GM12864 (cell line): ENCODE results near the gene TLX1.

ENCODE experiments used
- DNase-seq: peaks from one replicate; pipeline ENCODE4 v3.0.0-alpha.2; 2011; ENCODE audit warnings: low read depth
- H3K4me3 ChIP-seq: 2 replicates; pipeline ENCODE4 v1.5.1; 2011; ENCODE audit warnings: mild to moderate bottlenecking, low read depth, low read length, control low read depth
- CTCF ChIP-seq: IDR thresholded peaks from 2 replicates; pipeline ENCODE4 v1.5.1; 2011; ENCODE audit warnings: low read depth, mild to moderate bottlenecking, moderate library complexity, low read length, control low read depth, inconsistent platforms; ENCODE audit errors: missing control alignments

The TLX1 gene

GRCh38 chr10:101155896-101156295 lies 24.8 kb downstream of the TLX1 start:
- TF ChIP-seq CTCF, result no peak

GRCh38 chr10:101157756-101158458 lies 26.8 kb downstream of the TLX1 start:
- DNase-seq, result no peak
- H3K4me3 ChIP-seq, result no peak overlapping the region
- TF ChIP-seq CTCF, result no peak

More at GRCh38 chr10:101155896-101156295, 24.8 kb downstream of the TLX1 start:
- H3K4me3 ChIP-seq, result no peak overlapping the region
- no peak for DNase-seq

- TF ChIP-seq CTCF, result no peak
- H3K4me3 ChIP-seq, result no peak overlapping the region
- DNase-seq, result no peak
These were observed 27.5 kb downstream of the TLX1 start for GRCh38 chr10:101158459-101159058.

- no peak overlapping the region for H3K4me3 ChIP-seq
- DNase-seq, result peak; percentile 18
- TF ChIP-seq CTCF, result peak; percentile 98
These were observed 30.6 kb downstream of the TLX1 start for GRCh38 chr10:101161494-101162299.

GRCh38 chr10:101162677-101163076 lies 31.6 kb downstream of the TLX1 start:
- TF ChIP-seq CTCF, result no peak
- no peak overlapping the region for H3K4me3 ChIP-seq
- DNase-seq, result no peak

GRCh38 chr10:101164020-101164419 lies 32.9 kb downstream of the TLX1 start:
- no peak for DNase-seq
- no peak overlapping the region for H3K4me3 ChIP-seq
- no peak for TF ChIP-seq CTCF
